Astrocyte (in vitro differentiated cells and primary cell): ENCODE results near the gene SNAI1. TPM values are rescaled to one million over a fixed set of nuclear protein-coding genes. Genes with fewer than 3 reads are reported as not detected.
"Not testable (repeated sequence)": the region's sequence is repeated elsewhere in the genome, so short reads cannot be mapped to it uniquely, and the experiment has no call there.

Experiments used
- DNase-seq: peaks from one replicate; pipeline ENCODE4 v3.0.0-alpha.2; 2010; ENCODE audit warnings: low read depth
- FAIRE-seq: peaks from 2 replicates; lab custom pipeline; 2011; peaks lifted over from hg19 to GRCh38; lab: Jason Lieb, UNC
- H2AFZ ChIP-seq: 2 replicates; pipeline ENCODE4 v1.6.0; 2012; ENCODE audit warnings: low read depth, low read length, inconsistent platforms
- H3K27ac ChIP-seq: 2 replicates; pipeline ENCODE4 v1.5.1; 2011; ENCODE audit warnings: low read depth, low read length, inconsistent platforms
- H3K27me3 ChIP-seq: 2 replicates; pipeline ENCODE4 v1.6.0; 2011; ENCODE audit warnings: low read length, inconsistent platforms; ENCODE audit not compliant: insufficient read depth
- H3K36me3 ChIP-seq: 2 replicates; pipeline ENCODE4 v1.5.1; 2011; ENCODE audit warnings: low read length, inconsistent platforms; ENCODE audit not compliant: insufficient read depth
- H3K4me1 ChIP-seq: 2 replicates; pipeline ENCODE4 v1.5.1; 2011; ENCODE audit warnings: low read length, inconsistent platforms; ENCODE audit not compliant: insufficient read depth
- H3K4me2 ChIP-seq: 2 replicates; pipeline ENCODE4 v1.6.0; 2012; ENCODE audit warnings: low read length, inconsistent platforms
- H3K4me3 ChIP-seq: 2 replicates; pipeline ENCODE4 v1.5.1; 2011; ENCODE audit warnings: low read depth, mild to moderate bottlenecking, low read length, inconsistent platforms; ENCODE audit not compliant: insufficient read depth
- H3K79me2 ChIP-seq: 2 replicates; pipeline ENCODE4 v1.6.0; 2012; ENCODE audit warnings: mild to moderate bottlenecking, low read length, inconsistent platforms; ENCODE audit not compliant: insufficient read depth
- H3K9ac ChIP-seq: 2 replicates; pipeline ENCODE4 v1.6.0; 2012; ENCODE audit warnings: mild to moderate bottlenecking, low read length, inconsistent platforms
- H3K9me3 ChIP-seq: 2 replicates; pipeline ENCODE4 v1.5.1; 2012; ENCODE audit warnings: low read depth, mild to moderate bottlenecking, low read length, inconsistent platforms; ENCODE audit not compliant: insufficient read depth
- H4K20me1 ChIP-seq: 2 replicates; pipeline ENCODE4 v1.6.0; 2012; ENCODE audit warnings: low read length, inconsistent platforms; ENCODE audit not compliant: insufficient read depth
- H3K27ac Mint-ChIP-seq: one replicate; pipeline ENCODE4 v1.8.0; 2021; ENCODE audit warnings: mild to moderate bottlenecking, mixed read lengths; ENCODE audit not compliant: unreplicated experiment
- H3K27me3 Mint-ChIP-seq: one replicate; pipeline ENCODE4 v1.8.0; 2021; ENCODE audit warnings: low read depth, mixed read lengths; ENCODE audit not compliant: unreplicated experiment
- H3K36me3 Mint-ChIP-seq: one replicate; pipeline ENCODE4 v1.8.0; 2021; ENCODE audit warnings: low read depth, mixed read lengths; ENCODE audit not compliant: unreplicated experiment
- H3K4me1 Mint-ChIP-seq: one replicate; pipeline ENCODE4 v1.8.0; 2021; ENCODE audit warnings: low read depth, mixed read lengths; ENCODE audit not compliant: unreplicated experiment
- H3K4me3 Mint-ChIP-seq: one replicate; pipeline ENCODE4 v1.8.0; 2021; ENCODE audit warnings: mild to moderate bottlenecking, moderate library complexity, mixed read lengths; ENCODE audit not compliant: unreplicated experiment
- H3K9me3 Mint-ChIP-seq: one replicate; pipeline ENCODE4 v1.8.0; 2021; ENCODE audit warnings: mild to moderate bottlenecking, mixed read lengths; ENCODE audit not compliant: unreplicated experiment
- CTCF ChIP-seq: IDR thresholded peaks from 2 replicates; pipeline ENCODE4 v1.5.1; 2011; ENCODE audit warnings: low read depth, mild to moderate bottlenecking, inconsistent platforms, low read length, moderate library complexity; ENCODE audit not compliant: insufficient read depth
- EZH2 ChIP-seq: IDR thresholded peaks from 2 replicates; pipeline ENCODE4 v1.6.1; 2012; ENCODE audit warnings: mild to moderate bottlenecking, low read length, inconsistent platforms; ENCODE audit not compliant: insufficient read depth
- total RNA-seq: library from RNA; stranded (reverse); gene quantifications from 2 replicates; pipeline ENCODE4 v1.2.1, GENCODE V29; 2021

The SNAI1 gene
- total RNA-seq, 1 donor from 2014 or later = 9.1 TPM

GRCh38 chr20:49956689-49957088 lies 26.1 kb upstream of the SNAI1 start:
- no peaks in the 10 kb centered on the region for H4K20me1 ChIP-seq
- no peak for TF ChIP-seq CTCF
- TF ChIP-seq EZH2 = no peak
- H3K36me3 ChIP-seq = peaks cover 33% of the 10 kb centered on the region
- Mint-ChIP-seq H3K4me1 (no peaks in the 10 kb centered on the region), H3K36me3 (peaks cover 37% of the 10 kb centered on the region), H3K27ac (no peak overlapping the region), H3K9me3 (no peaks in the 10 kb centered on the region), H3K27me3 (no peaks in the 10 kb centered on the region), H3K4me3 (no peak overlapping the region)
- H3K4me3 ChIP-seq = no peak overlapping the region
- DNase-seq = no peak
- no peak overlapping the region for H3K27ac ChIP-seq
- no peaks in the 10 kb centered on the region for H3K27me3 ChIP-seq
- H3K9me3 ChIP-seq = no peaks in the 10 kb centered on the region
- H3K9ac ChIP-seq = no peak overlapping the region
- H3K79me2 ChIP-seq = peaks cover 24% of the 10 kb centered on the region
- H3K4me1 ChIP-seq = peaks cover 6% of the 10 kb centered on the region
- H3K4me2 ChIP-seq = no peak overlapping the region
- H2AFZ ChIP-seq = no peak overlapping the region
- FAIRE-seq = no peak

- H2AFZ ChIP-seq, H3K4me3 Mint-ChIP-seq, H3K27me3 ChIP-seq, H3K27ac Mint-ChIP-seq, H3K9me3 ChIP-seq, H3K4me2 ChIP-seq, H3K27me3 Mint-ChIP-seq, H3K9ac ChIP-seq, H3K4me1 Mint-ChIP-seq, H3K9me3 Mint-ChIP-seq, FAIRE-seq, H3K4me3 ChIP-seq, H4K20me1 ChIP-seq, H3K4me1 ChIP-seq, H3K27ac ChIP-seq, DNase-seq: not testable (repeated sequence)
- peaks cover 33% of the 10 kb centered on the region for H3K36me3 Mint-ChIP-seq
- peaks cover 18% of the 10 kb centered on the region for H3K79me2 ChIP-seq
- H3K36me3 ChIP-seq = peaks cover 27% of the 10 kb centered on the region
These were observed 25.5 kb upstream of the SNAI1 start for GRCh38 chr20:49957089-49957938.

GRCh38 chr20:49961413-49961812 lies 21.4 kb upstream of the SNAI1 start:
- H3K27me3 ChIP-seq = no peaks in the 10 kb centered on the region
- Mint-ChIP-seq H3K9me3 (no peaks in the 10 kb centered on the region), H3K27ac (no peak overlapping the region), H3K4me1 (no peaks in the 10 kb centered on the region), H3K27me3 (no peaks in the 10 kb centered on the region), H3K4me3 (no peak overlapping the region), H3K36me3 (peaks cover 17% of the 10 kb centered on the region)
- peaks cover 8% of the 10 kb centered on the region for H3K36me3 ChIP-seq
- no peaks in the 10 kb centered on the region for H3K79me2 ChIP-seq
- no peaks in the 10 kb centered on the region for H3K4me1 ChIP-seq
- DNase-seq (no peak), FAIRE-seq (no peak)
- no peak for TF ChIP-seq CTCF
- no peak for TF ChIP-seq EZH2
- H3K9me3 ChIP-seq = no peaks in the 10 kb centered on the region
- H3K4me3 ChIP-seq = no peak overlapping the region
- H2AFZ ChIP-seq = no peak overlapping the region
- no peak overlapping the region for H3K4me2 ChIP-seq
- no peaks in the 10 kb centered on the region for H4K20me1 ChIP-seq
- H3K27ac ChIP-seq = no peak overlapping the region
- H3K9ac ChIP-seq = no peak overlapping the region
